Measurements from ENCODE around the gene IVL. TPM values are rescaled to one million over a fixed set of nuclear protein-coding genes. Genes with fewer than 3 reads are reported as not detected.

The IVL gene, protein sequence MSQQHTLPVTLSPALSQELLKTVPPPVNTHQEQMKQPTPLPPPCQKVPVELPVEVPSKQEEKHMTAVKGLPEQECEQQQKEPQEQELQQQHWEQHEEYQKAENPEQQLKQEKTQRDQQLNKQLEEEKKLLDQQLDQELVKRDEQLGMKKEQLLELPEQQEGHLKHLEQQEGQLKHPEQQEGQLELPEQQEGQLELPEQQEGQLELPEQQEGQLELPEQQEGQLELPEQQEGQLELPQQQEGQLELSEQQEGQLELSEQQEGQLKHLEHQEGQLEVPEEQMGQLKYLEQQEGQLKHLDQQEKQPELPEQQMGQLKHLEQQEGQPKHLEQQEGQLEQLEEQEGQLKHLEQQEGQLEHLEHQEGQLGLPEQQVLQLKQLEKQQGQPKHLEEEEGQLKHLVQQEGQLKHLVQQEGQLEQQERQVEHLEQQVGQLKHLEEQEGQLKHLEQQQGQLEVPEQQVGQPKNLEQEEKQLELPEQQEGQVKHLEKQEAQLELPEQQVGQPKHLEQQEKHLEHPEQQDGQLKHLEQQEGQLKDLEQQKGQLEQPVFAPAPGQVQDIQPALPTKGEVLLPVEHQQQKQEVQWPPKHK
- total RNA-seq: not detected
- not detected for polyA plus RNA-seq (2013, experiment 1 of 2)
- not detected for polyA plus RNA-seq (2013, experiment 2 of 2)
- long read RNA-seq, experiment 1: 0 reads
- long read RNA-seq, experiment 2: 0 reads
- long read RNA-seq, experiment 3: 0 reads
- long read RNA-seq, experiment 4: 0 reads

DNA sequence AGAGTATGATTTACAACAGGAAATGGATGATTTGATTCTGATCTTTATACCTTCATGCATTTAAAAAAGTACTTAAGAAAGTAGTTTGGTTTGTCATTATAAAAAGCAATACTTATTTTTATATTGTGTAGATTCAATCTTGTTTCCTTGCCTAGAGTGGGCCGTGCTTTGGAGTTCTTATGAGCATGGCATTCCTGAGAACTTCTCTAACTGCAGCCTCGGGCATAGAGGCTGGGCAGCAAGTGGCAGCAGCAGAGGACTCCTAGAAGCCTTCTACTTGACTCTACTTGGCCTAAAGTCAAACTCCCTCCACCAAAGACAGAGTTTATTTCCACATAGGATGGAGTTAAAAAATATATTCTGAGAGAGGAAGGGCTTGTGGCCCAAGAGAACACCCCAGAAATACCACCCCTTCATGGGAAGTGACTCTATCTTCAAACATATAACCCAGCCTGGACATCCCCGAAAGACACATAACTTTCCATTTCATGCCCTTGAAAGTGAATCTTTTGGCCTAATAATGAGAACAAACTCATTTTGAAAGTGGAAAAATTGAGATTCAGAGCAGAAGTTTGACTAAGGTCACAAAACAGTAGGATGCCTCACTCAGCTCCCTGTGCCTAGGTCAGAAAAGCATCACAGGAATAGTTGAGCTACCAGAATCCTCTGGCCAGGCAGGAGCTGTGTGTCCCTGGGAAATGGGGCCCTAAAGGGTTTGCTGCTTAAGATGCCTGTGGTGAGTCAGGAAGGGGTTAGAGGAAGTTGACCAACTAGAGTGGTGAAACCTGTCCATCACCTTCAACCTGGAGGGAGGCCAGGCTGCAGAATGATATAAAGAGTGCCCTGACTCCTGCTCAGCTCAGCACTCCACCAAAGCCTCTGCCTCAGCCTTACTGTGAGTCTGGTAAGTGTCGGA, at the start of gene IVL:
IVL (plus strand) TSS at position 861 of the 916 bp plus-strand sequence. CDS start 1,252 bp downstream, outside the sequence.
- Histone ChIP-seq H3K9ac (ENCODE audit: extremely low read depth, low read length, poor library complexity, severe bottlenecking) (no peak within 1 kb of the TSS), H3K4me1 (ENCODE audit: control insufficient read depth, insufficient read depth, low read length) (no peaks in the 10 kb centered on the region), H3K27me3 (ENCODE audit: control insufficient read depth, insufficient read depth, low read length, poor library complexity, severe bottlenecking) (no peaks in the 10 kb centered on the region), H3K4me3 (ENCODE audit: low read length) (no peak within 1 kb of the TSS), H3K27ac (ENCODE audit: low read depth, low read length) (no peak within 1 kb of the TSS), H3K36me3 (ENCODE audit: control insufficient read depth, insufficient read depth, low read length) (no peaks in the 10 kb centered on the region), H3K9me3 (ENCODE audit: control insufficient read depth, low read length) (peaks cover 18% of the 10 kb centered on the region)
- H3K36me3 Mint-ChIP-seq (ENCODE audit: low read depth): no peaks in the 10 kb centered on the region
- DNase-seq: no peak
- 71 to 100% methylated on average over 2 to 4 of the region's 4 CpGs for WGBS, 2 experiments (ENCODE audit: insufficient coverage in 1 of 2, insufficient read length in 1 of 2)
- no peak within 1 kb of the TSS for H3K4me3 Mint-ChIP-seq
- H3K4me1 Mint-ChIP-seq: no peaks in the 10 kb centered on the region
- H3K9me3 Mint-ChIP-seq: peaks cover 91% of the 10 kb centered on the region
- TF ChIP-seq, protein P1, sequence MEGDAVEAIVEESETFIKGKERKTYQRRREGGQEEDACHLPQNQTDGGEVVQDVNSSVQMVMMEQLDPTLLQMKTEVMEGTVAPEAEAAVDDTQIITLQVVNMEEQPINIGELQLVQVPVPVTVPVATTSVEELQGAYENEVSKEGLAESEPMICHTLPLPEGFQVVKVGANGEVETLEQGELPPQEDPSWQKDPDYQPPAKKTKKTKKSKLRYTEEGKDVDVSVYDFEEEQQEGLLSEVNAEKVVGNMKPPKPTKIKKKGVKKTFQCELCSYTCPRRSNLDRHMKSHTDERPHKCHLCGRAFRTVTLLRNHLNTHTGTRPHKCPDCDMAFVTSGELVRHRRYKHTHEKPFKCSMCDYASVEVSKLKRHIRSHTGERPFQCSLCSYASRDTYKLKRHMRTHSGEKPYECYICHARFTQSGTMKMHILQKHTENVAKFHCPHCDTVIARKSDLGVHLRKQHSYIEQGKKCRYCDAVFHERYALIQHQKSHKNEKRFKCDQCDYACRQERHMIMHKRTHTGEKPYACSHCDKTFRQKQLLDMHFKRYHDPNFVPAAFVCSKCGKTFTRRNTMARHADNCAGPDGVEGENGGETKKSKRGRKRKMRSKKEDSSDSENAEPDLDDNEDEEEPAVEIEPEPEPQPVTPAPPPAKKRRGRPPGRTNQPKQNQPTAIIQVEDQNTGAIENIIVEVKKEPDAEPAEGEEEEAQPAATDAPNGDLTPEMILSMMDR (conservative IDR thresholded peaks at IDR 0.05): no peak
- H3K27ac Mint-ChIP-seq: no peak within 1 kb of the TSS
- H3K27me3 Mint-ChIP-seq (ENCODE audit: insufficient read depth): no peaks in the 10 kb centered on the region

DNA sequence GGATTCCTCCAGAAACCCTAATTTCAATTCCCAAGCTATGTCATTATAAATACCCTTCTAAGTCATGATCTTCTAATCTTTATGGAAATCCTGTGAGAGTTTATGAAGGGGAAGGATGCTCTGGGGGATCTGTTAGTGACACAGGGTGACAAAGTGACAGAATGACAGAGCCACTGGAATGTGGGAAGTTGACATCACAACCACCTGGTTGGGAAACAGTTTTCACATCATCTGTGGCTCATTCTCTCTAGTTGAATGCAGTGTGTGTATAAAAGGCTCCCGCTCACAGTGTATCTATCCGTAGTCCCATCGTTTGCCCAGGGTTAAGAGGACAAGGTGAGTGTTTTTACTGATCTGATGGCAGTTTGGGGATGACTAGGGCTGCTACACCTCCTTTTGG, 48.6 kb upstream of the IVL start, which contains the start of gene LCE7A:
LCE7A (plus strand) TSS at position 301 of the 400 bp plus-strand sequence. CDS start 702 bp downstream, outside the sequence.
- 59 to 63% methylated on average over 3 of the region's 3 CpGs for WGBS, 2 experiments (ENCODE audit: insufficient coverage in 1 of 2, insufficient read length in 1 of 2)
- Mint-ChIP-seq H3K36me3 (ENCODE audit: low read depth) (no peaks in the 10 kb centered on the region), H3K4me1 (no peaks in the 10 kb centered on the region), H3K27me3 (ENCODE audit: insufficient read depth) (no peaks in the 10 kb centered on the region), H3K4me3 (no peak within 1 kb of the TSS), H3K27ac (no peak within 1 kb of the TSS), H3K9me3 (peaks cover 83% of the 10 kb centered on the region)
- DNase-seq: no peak
- Histone ChIP-seq H3K27me3 (ENCODE audit: control insufficient read depth, insufficient read depth, low read length, poor library complexity, severe bottlenecking) (no peaks in the 10 kb centered on the region), H3K9ac (ENCODE audit: extremely low read depth, low read length, poor library complexity, severe bottlenecking) (no peak within 1 kb of the TSS), H3K27ac (ENCODE audit: low read depth, low read length) (no peak within 1 kb of the TSS), H3K4me1 (ENCODE audit: control insufficient read depth, insufficient read depth, low read length) (no peaks in the 10 kb centered on the region), H3K36me3 (ENCODE audit: control insufficient read depth, insufficient read depth, low read length) (no peaks in the 10 kb centered on the region), H3K4me3 (ENCODE audit: low read length) (no peak within 1 kb of the TSS), H3K9me3 (ENCODE audit: control insufficient read depth, low read length) (peaks cover 75% of the 10 kb centered on the region)
- TF ChIP-seq, protein P1 (conservative IDR thresholded peaks at IDR 0.05): no peak

DNA sequence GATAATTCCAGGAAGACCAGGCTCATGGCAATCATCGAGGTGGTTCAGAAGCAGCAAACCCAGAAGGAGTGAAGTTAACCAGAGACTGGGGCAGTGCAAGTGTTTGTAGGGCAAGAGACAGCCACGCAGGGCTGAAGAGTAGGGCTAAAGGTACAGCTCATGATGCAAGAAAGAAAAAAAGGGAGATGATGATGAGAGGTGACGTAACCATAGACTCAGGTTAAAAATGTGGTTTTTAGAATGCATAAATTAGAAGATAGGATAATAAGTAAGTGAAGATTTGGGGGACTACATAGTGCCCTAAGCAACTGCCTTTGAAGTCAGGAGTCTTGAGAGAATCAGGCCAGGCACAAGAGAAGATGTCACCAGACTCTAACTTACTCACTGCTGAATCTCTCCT, 48.2 kb upstream of the IVL start:
- H3K9me3 ChIP-seq (ENCODE audit: control insufficient read depth, low read length): peaks cover 79% of the 10 kb centered on the region
- Mint-ChIP-seq H3K36me3 (ENCODE audit: low read depth) (no peaks in the 10 kb centered on the region), H3K27ac (no peak overlapping the region), H3K4me1 (no peaks in the 10 kb centered on the region), H3K9me3 (peaks cover 79% of the 10 kb centered on the region), H3K27me3 (ENCODE audit: insufficient read depth) (no peaks in the 10 kb centered on the region), H3K4me3 (no peak overlapping the region)
- no peak overlapping the region for H3K9ac ChIP-seq (ENCODE audit: extremely low read depth, low read length, poor library complexity, severe bottlenecking)
- no peaks in the 10 kb centered on the region for H3K36me3 ChIP-seq (ENCODE audit: control insufficient read depth, insufficient read depth, low read length)
- DNase-seq: no peak
- H3K27me3 ChIP-seq (ENCODE audit: control insufficient read depth, insufficient read depth, low read length, poor library complexity, severe bottlenecking): no peaks in the 10 kb centered on the region
- TF ChIP-seq, protein P1 (conservative IDR thresholded peaks at IDR 0.05): no peak
- 46 to 64% methylated on average over 3 of the region's 3 CpGs for WGBS, 2 experiments (ENCODE audit: insufficient coverage in 1 of 2, insufficient read length in 1 of 2)
- H3K4me3 ChIP-seq (ENCODE audit: low read length): no peak overlapping the region
- H3K27ac ChIP-seq (ENCODE audit: low read depth, low read length): no peak overlapping the region
- no peaks in the 10 kb centered on the region for H3K4me1 ChIP-seq (ENCODE audit: control insufficient read depth, insufficient read depth, low read length)

Data from endodermal cell (in vitro differentiated cells).